SK-N-SH treated with all-trans-retinoic acid at 6 μM for 48 hours (cell line): ENCODE results near the gene WFDC9.

Source experiments
- ATAC-seq: fragments of 200-7000 bp; cut with Tn5 transposase; 3 replicates; pipeline ENCODE4 v1.9.1; 2020; ENCODE audit warnings: mild to moderate bottlenecking, moderate library complexity
- ARNTL ChIP-seq: fragments of 450-650 bp; formaldehyde crosslinking; IDR thresholded peaks from 2 replicates; pipeline ENCODE4 v1.5.0; 2020; ENCODE audit warnings: low read depth, mild to moderate bottlenecking, moderate library complexity, borderline replicate concordance
- BACH2 ChIP-seq: fragments of 250-450 bp; sonication (Bioruptor Pico); IDR thresholded peaks from 2 replicates; pipeline ENCODE4 v1.9.0; 2021; ENCODE audit warnings: mild to moderate bottlenecking, borderline replicate concordance
- CREB5 ChIP-seq: fragments of 250-450 bp; sonication (Bioruptor Pico); IDR thresholded peaks from 2 replicates; pipeline ENCODE4 v1.5.1; 2020; ENCODE audit warnings: low read depth, mild to moderate bottlenecking, moderate library complexity
- CSDC2 ChIP-seq: fragments of 250-450 bp; sonication (Bioruptor Pico); IDR thresholded peaks from 2 replicates; pipeline ENCODE4 v1.5.0; 2020; ENCODE audit warnings: mild to moderate bottlenecking, moderate library complexity
- CSRNP3 ChIP-seq: fragments of 250-450 bp; sonication (Bioruptor Pico); IDR thresholded peaks from 2 replicates; pipeline ENCODE4 v1.5.1; 2021; ENCODE audit warnings: mild to moderate bottlenecking, moderate library complexity
- GLIS3 ChIP-seq: fragments of 250-450 bp; sonication (Bioruptor Pico); IDR thresholded peaks from 2 replicates; pipeline ENCODE4 v1.5.0; 2020; ENCODE audit warnings: mild to moderate bottlenecking, moderate library complexity
- ISL1 ChIP-seq: fragments of 250-450 bp; sonication (Bioruptor Pico); IDR thresholded peaks from 2 replicates; pipeline ENCODE4 v2.1.2; 2022; ENCODE audit warnings: mild to moderate bottlenecking, moderate library complexity
- PPARA ChIP-seq: fragments of 250-450 bp; sonication (Bioruptor Pico); IDR thresholded peaks from 2 replicates; pipeline ENCODE4 v1.5.0; 2020; ENCODE audit warnings: mild to moderate bottlenecking, borderline replicate concordance
- SNAI2 ChIP-seq: fragments of 250-450 bp; sonication (Bioruptor Pico); IDR thresholded peaks from 2 replicates; pipeline ENCODE4 v1.5.0; 2020; ENCODE audit warnings: mild to moderate bottlenecking, moderate library complexity
- TCF4 ChIP-seq: fragments of 250-450 bp; sonication (Bioruptor Pico); IDR thresholded peaks from 2 replicates; pipeline ENCODE4 v1.8.0; 2021; ENCODE audit warnings: mild to moderate bottlenecking, moderate library complexity, borderline replicate concordance
- TOX ChIP-seq: fragments of 250-450 bp; sonication (Bioruptor Pico); IDR thresholded peaks from 2 replicates; pipeline ENCODE4 v1.8.0; 2021; ENCODE audit warnings: mild to moderate bottlenecking, moderate library complexity, borderline replicate concordance
- TSHZ2 ChIP-seq: fragments of 250-450 bp; sonication (Bioruptor Pico); IDR thresholded peaks from 2 replicates; pipeline ENCODE4 v1.5.0; 2020; ENCODE audit warnings: mild to moderate bottlenecking, moderate library complexity
- ZC3H10 ChIP-seq: fragments of 250-450 bp; sonication (Bioruptor Pico); IDR thresholded peaks from 2 replicates; pipeline ENCODE4 v1.5.1; 2021; ENCODE audit warnings: mild to moderate bottlenecking, moderate library complexity
- ZFP3 ChIP-seq: fragments of 250-450 bp; sonication (Bioruptor Pico); IDR thresholded peaks from 2 replicates; pipeline ENCODE4 v1.5.0; 2020; ENCODE audit warnings: mild to moderate bottlenecking, moderate library complexity
- ZFP30 ChIP-seq: fragments of 450-650 bp; formaldehyde crosslinking; IDR thresholded peaks from 2 replicates; pipeline ENCODE4 v1.5.0; 2022; ENCODE audit warnings: mild to moderate bottlenecking, moderate library complexity
- ZNF565 ChIP-seq: fragments of 450-650 bp; formaldehyde crosslinking; conservative IDR thresholded peaks from 2 replicates; pipeline ENCODE4 v1.5.0; 2020; ENCODE audit warnings: low read depth, mild to moderate bottlenecking, moderate library complexity
- ZNF70 ChIP-seq: fragments of 450-650 bp; formaldehyde crosslinking; IDR thresholded peaks from 2 replicates; pipeline ENCODE4 v1.5.0; 2020; ENCODE audit warnings: mild to moderate bottlenecking, moderate library complexity
- ZNF8 ChIP-seq: fragments of 450-650 bp; formaldehyde crosslinking; IDR thresholded peaks from 2 replicates; pipeline ENCODE4 v1.5.0; 2020; ENCODE audit warnings: mild to moderate bottlenecking, moderate library complexity
- TF ChIP-seq, protein P1 (sequence below): fragments of 250-450 bp; sonication (Bioruptor Pico); IDR thresholded peaks from 2 replicates; pipeline ENCODE4 v1.8.0; 2020; ENCODE audit warnings: mild to moderate bottlenecking, moderate library complexity, borderline replicate concordance

The WFDC9 gene

GRCh38 chr20:45611054-45611453, 20.0 kb downstream of the WFDC9 start (continued):
- TF ChIP-seq, protein P1, sequence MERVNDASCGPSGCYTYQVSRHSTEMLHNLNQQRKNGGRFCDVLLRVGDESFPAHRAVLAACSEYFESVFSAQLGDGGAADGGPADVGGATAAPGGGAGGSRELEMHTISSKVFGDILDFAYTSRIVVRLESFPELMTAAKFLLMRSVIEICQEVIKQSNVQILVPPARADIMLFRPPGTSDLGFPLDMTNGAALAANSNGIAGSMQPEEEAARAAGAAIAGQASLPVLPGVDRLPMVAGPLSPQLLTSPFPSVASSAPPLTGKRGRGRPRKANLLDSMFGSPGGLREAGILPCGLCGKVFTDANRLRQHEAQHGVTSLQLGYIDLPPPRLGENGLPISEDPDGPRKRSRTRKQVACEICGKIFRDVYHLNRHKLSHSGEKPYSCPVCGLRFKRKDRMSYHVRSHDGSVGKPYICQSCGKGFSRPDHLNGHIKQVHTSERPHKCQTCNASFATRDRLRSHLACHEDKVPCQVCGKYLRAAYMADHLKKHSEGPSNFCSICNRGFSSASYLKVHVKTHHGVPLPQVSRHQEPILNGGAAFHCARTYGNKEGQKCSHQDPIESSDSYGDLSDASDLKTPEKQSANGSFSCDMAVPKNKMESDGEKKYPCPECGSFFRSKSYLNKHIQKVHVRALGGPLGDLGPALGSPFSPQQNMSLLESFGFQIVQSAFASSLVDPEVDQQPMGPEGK (CRISPR knock-in tag): no peak
- no peak for TF ChIP-seq ISL1 (CRISPR knock-in tag)

DNA sequence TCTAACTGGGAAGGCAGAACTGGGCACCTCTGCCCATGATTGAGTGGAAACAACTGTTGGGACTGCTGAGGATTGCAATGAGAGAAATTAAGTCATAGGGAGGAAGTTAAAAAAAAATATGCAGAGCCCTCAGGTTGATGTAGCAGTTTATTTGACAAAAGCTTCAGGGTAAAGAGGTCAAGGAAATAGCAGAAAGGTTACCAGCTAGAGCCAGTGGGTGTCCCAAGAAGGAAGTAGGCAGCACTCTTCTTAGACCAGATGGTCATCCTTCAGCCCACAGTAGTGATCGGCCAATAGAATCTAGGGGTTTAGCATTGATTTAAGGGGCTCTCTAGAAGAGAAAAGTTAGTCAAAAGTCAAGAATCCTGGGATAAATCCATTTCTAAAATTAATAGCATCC, 23.3 kb downstream of the WFDC9 start:
- ATAC-seq: no peak
- no peak for TF ChIP-seq ZNF565 (CRISPR knock-in tag)
- no peak for TF ChIP-seq TCF4 (CRISPR knock-in tag)
- TF ChIP-seq GLIS3 (CRISPR knock-in tag): no peak
- TF ChIP-seq ZFP3 (CRISPR knock-in tag): no peak
- TF ChIP-seq ISL1 (CRISPR knock-in tag): no peak
- TF ChIP-seq CSDC2 (CRISPR knock-in tag): no peak
- TF ChIP-seq ZNF70: no peak
- no peak for TF ChIP-seq PPARA (CRISPR knock-in tag)
- TF ChIP-seq CSRNP3: no peak
- TF ChIP-seq, all 23 proteins: peak for 0

DNA sequence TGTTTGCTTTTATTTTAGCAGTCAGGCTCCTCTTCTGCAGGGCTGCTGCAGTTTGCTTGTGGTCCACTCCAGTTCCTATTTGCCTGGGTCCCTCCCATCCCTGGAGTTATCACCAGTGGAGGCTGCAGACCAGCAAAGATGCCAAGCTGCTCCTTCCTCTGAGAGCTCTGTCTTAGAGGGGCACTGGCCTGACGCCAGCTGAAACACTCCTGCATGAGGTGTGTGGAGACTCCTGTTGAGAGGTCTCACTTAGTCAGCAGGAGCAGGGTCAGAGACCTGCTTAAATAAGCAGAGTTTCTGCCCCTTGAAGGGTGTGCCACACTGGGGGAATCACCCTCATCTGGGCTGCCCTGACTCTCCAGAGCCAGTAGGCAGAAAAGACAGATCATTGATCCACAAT, 35.8 kb downstream of the WFDC9 start:
- TF ChIP-seq ZC3H10 (CRISPR knock-in tag) (no peak), ZFP30 (CRISPR knock-in tag) (no peak), CSRNP3 (no peak), CREB5 (CRISPR knock-in tag) (no peak), BACH2 (CRISPR knock-in tag) (no peak), TCF4 (CRISPR knock-in tag) (no peak), ZNF70 (no peak), GLIS3 (CRISPR knock-in tag) (no peak), PPARA (CRISPR knock-in tag) (no peak), ZFP3 (CRISPR knock-in tag) (no peak), TOX (CRISPR knock-in tag) (no peak), SNAI2 (CRISPR knock-in tag) (no peak), CSDC2 (CRISPR knock-in tag) (no peak)
- TF ChIP-seq, protein P1 (CRISPR knock-in tag): no peak
- ATAC-seq: no peak

GRCh38 chr20:45593498-45593897, 37.6 kb downstream of the WFDC9 start:
- ATAC-seq: no peak
- TF ChIP-seq CSRNP3 (no peak), PPARA (CRISPR knock-in tag) (no peak), ZNF70 (no peak), ZNF8 (CRISPR knock-in tag) (no peak), BACH2 (CRISPR knock-in tag) (no peak), GLIS3 (CRISPR knock-in tag) (no peak), ZFP3 (CRISPR knock-in tag) (no peak), ARNTL (no peak), TSHZ2 (CRISPR knock-in tag) (no peak), ZC3H10 (CRISPR knock-in tag) (no peak), ZNF565 (CRISPR knock-in tag) (no peak), ISL1 (CRISPR knock-in tag) (no peak), CREB5 (CRISPR knock-in tag) (no peak), ZFP30 (CRISPR knock-in tag) (no peak)
